Natural killer cell (primary cell): ENCODE data around the gene PIK3R4. TPM values are rescaled to one million over a fixed set of nuclear protein-coding genes. Genes with fewer than 3 reads are reported as not detected.

Experiments
- ATAC-seq, 3 donors: fragments of 150-1000 bp in 2 of 3; fragments of 200-7000 bp in 1 of 3; cut with Tn5 transposase; 1 replicate in 1 of 3; 2 replicates in 2 of 3; pipeline ENCODE4 v1.10.0; 2021; ENCODE audit warnings: mild to moderate bottlenecking in 2 of 3, moderate library complexity in 2 of 3
- DNase-seq, 2 donors: peaks; one replicate each; pipeline versions ENCODE4 v3.0.0 to v3.0.0-alpha.2; 2013 to 2021; ENCODE audit warnings: mixed read lengths in 1 of 2
- H3K27ac ChIP-seq: one replicate; pipeline ENCODE4 v1.5.1; 2013; ENCODE audit warnings: mild to moderate bottlenecking, low read length
- H3K27me3 ChIP-seq: one replicate; pipeline ENCODE4 v1.6.1; 2013; ENCODE audit warnings: low read length; ENCODE audit not compliant: control insufficient read depth, insufficient read depth
- H3K36me3 ChIP-seq: one replicate; pipeline ENCODE4 v1.6.1; 2013; ENCODE audit warnings: low read length; ENCODE audit not compliant: control insufficient read depth, insufficient read depth
- H3K4me1 ChIP-seq: one replicate; pipeline ENCODE4 v1.6.1; 2013; ENCODE audit warnings: low read length; ENCODE audit not compliant: control insufficient read depth, insufficient read depth
- H3K4me3 ChIP-seq: one replicate; pipeline ENCODE4 v1.5.1; 2013; ENCODE audit warnings: low read length
- H3K9me3 ChIP-seq: one replicate; pipeline ENCODE4 v1.6.1; 2013; ENCODE audit warnings: low read length; ENCODE audit not compliant: control insufficient read depth, insufficient read depth
- H3K27ac Mint-ChIP-seq, 2 donors: one replicate each; pipeline ENCODE4 v1.8.0; 2022; ENCODE audit warnings: mild to moderate bottlenecking in 2 of 2, mixed read lengths in 2 of 2, moderate library complexity in 1 of 2
- H3K27me3 Mint-ChIP-seq, 2 donors: one replicate each; pipeline ENCODE4 v1.8.0; 2022; ENCODE audit warnings: low read depth in 2 of 2, mixed read lengths in 2 of 2
- H3K36me3 Mint-ChIP-seq: one replicate; pipeline ENCODE4 v1.8.0; 2022; ENCODE audit warnings: mixed read lengths
- H3K4me1 Mint-ChIP-seq, 2 donors: one replicate each; pipeline ENCODE4 v1.8.0; 2022; ENCODE audit warnings: mixed read lengths in 2 of 2
- H3K4me3 Mint-ChIP-seq: one replicate; pipeline ENCODE4 v1.8.0; 2022; ENCODE audit warnings: mild to moderate bottlenecking, moderate library complexity, mixed read lengths
- H3K9me3 Mint-ChIP-seq, 2 donors: one replicate each; pipeline ENCODE4 v1.8.0; 2022; ENCODE audit warnings: mixed read lengths in 2 of 2
- WGBS: methylation state at CpG from one replicate; pipeline ENCODE4 v1.1.7; 2013; ENCODE audit warnings: missing lambda C conversion rate; ENCODE audit not compliant: insufficient coverage; 5-methylcytosine and 5-hydroxymethylcytosine counted together
- intact Hi-C: fragments of 100-400 bp; cut with micrococcal nuclease; formaldehyde crosslinking; loops from one replicate; pipeline ENCODE4 v1.14.2; 2022
- total RNA-seq, 4 donors: library from RNA; stranded (reverse); fragments of 120-200 nt in 1 of 4; gene quantifications; one replicate each; pipeline versions ENCODE4 v1.2.3 to v1.2.4, GENCODE V29; 2013 to 2022
- TF ChIP-seq, protein P1 (sequence below): fragments of 200-600 bp; IDR thresholded peaks from one replicate; pipeline ENCODE4 v1.8.0; 2022; ENCODE audit warnings: antibody characterized with exemption

Gene PIK3R4
- total RNA-seq, 3 donors from 2014 or later (not counting 1 experiment from before 2014, with no cell fraction given) = 14.3 to 20.8 (median 17.0) TPM

DNA sequence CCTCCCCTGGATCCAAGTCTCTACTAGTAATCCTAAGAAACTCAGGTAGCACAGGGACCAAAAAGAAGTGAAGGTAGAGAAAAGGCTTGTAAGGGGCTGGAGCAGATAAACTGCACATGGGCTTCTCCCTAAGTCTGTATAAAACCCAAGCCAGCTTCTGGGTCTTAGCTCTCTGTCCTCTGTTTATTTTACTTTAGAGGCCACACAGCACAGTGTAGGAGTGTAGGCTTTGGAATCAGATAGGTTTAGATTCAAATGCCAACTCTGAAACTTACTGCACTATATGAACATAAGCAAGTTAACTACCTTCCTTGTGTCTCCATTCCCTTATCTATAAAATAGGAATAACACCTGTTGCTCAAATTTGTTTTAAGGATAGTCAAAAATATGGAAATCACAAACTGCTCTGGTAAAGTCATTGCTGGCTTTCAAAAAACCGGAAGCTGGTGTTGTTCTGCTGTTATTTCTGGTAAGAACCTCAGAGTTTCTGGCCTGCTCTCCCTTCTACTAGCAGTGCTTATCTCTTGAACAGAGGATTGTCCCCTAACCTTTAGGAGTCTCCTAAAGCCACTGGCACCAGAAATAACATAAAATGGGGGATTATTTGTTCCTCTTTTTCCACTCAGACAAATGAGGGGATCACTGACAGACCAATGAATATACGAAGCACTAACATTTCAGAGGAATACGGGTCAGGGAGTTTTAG, 33.8 kb downstream of the PIK3R4 start:
- 86% methylated on average over 3 of the region's 3 CpGs for WGBS
- Histone ChIP-seq H3K9me3 (no peaks in the 10 kb centered on the region), H3K4me1 (no peaks in the 10 kb centered on the region), H3K27me3 (no peaks in the 10 kb centered on the region), H3K27ac (no peak overlapping the region), H3K4me3 (no peak overlapping the region), H3K36me3 (peaks cover 25% of the 10 kb centered on the region)
- DNase-seq = no peak
- H3K4me1 Mint-ChIP-seq = peaks cover 0 to 4% of the 10 kb centered on the region in 2 donors
- TF ChIP-seq, protein P1, sequence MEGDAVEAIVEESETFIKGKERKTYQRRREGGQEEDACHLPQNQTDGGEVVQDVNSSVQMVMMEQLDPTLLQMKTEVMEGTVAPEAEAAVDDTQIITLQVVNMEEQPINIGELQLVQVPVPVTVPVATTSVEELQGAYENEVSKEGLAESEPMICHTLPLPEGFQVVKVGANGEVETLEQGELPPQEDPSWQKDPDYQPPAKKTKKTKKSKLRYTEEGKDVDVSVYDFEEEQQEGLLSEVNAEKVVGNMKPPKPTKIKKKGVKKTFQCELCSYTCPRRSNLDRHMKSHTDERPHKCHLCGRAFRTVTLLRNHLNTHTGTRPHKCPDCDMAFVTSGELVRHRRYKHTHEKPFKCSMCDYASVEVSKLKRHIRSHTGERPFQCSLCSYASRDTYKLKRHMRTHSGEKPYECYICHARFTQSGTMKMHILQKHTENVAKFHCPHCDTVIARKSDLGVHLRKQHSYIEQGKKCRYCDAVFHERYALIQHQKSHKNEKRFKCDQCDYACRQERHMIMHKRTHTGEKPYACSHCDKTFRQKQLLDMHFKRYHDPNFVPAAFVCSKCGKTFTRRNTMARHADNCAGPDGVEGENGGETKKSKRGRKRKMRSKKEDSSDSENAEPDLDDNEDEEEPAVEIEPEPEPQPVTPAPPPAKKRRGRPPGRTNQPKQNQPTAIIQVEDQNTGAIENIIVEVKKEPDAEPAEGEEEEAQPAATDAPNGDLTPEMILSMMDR = no peak
- no peak overlapping the region for H3K4me3 Mint-ChIP-seq
- H3K36me3 Mint-ChIP-seq = peaks cover 35% of the 10 kb centered on the region
- no peaks in the 10 kb centered on the region for H3K27me3 Mint-ChIP-seq
- intact Hi-C loops = no loop called here
- H3K9me3 Mint-ChIP-seq = no peaks in the 10 kb centered on the region
- no peak overlapping the region for H3K27ac Mint-ChIP-seq
- no peak for ATAC-seq

DNA sequence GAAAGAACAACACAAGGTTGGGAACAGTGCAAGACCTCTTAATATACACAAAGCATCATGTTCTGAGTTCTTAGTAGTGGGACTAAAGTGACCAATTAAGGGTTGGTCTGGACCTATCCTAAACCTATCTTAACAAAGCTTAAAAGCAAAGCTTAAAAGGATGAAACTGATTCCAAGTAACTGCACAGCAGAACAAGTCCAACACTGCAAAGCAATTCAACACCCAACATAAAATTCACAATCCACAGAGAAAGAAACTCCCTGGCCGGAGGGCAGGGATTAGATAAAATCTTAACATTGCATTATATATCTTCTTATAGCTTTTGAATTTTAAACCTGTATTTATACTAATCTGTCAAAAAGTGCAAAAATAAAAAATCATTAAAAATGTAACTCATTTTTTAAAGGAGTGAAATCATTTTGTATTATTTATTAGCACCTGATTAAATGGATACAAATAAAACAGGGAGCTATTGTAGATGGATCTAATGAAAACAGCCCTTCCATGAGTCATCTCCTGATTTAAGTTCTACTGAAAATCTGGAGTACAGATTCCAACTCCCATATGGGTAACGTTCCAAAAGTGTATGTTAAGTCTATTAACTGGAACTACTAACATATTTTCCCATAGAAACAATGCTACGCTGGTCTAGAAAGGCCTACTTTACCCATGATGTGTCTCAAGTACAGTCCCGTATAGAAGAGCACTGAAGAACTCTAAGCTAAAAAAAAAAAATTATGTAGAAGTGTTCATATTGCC, 34.9 kb downstream of the PIK3R4 start:
- Histone ChIP-seq H3K4me1 (no peaks in the 10 kb centered on the region), H3K36me3 (peaks cover 28% of the 10 kb centered on the region), H3K9me3 (no peaks in the 10 kb centered on the region), H3K4me3 (no peak overlapping the region), H3K27ac (no peak overlapping the region), H3K27me3 (no peaks in the 10 kb centered on the region)
- Mint-ChIP-seq H3K4me1 (peaks cover 0 to 4% of the 10 kb centered on the region in 2 donors), H3K27me3 (no peaks in the 10 kb centered on the region), H3K9me3 (no peaks in the 10 kb centered on the region), H3K27ac (no peak overlapping the region), H3K36me3 (peaks cover 27% of the 10 kb centered on the region), H3K4me3 (no peak overlapping the region)
- WGBS = 100% methylated on average over 3 of the region's 4 CpGs
- ATAC-seq (no peak), DNase-seq (no peak)
- TF ChIP-seq, protein P1 = no peak
- intact Hi-C loops = no loop called here

DNA sequence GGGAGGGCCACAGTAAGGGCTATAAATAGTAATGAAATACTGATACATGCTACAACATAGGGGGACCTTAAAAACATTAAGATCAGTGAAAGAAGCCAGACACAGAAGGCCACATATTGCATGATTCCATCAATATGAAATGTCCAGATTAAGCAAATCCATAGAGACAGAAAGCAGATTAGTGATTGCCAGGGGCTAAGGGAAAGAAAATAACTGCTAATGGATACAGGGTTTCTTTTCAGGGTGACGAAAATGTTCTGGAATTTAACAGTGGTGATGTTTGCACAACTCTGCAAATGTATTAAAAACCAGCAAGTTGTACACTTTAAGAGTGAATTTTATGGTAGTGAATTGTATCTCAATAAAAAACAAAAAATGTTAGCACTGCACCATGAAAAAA, 37.0 kb downstream of the PIK3R4 start:
- Mint-ChIP-seq H3K9me3 (no peaks in the 10 kb centered on the region), H3K27me3 (no peaks in the 10 kb centered on the region), H3K4me1 (peaks cover 0 to 4% of the 10 kb centered on the region in 2 donors), H3K4me3 (no peak overlapping the region), H3K36me3 (peaks cover 13% of the 10 kb centered on the region), H3K27ac (no peak overlapping the region)
- Histone ChIP-seq H3K9me3 (no peaks in the 10 kb centered on the region), H3K27ac (no peak overlapping the region), H3K36me3 (peaks cover 29% of the 10 kb centered on the region), H3K4me1 (no peaks in the 10 kb centered on the region), H3K27me3 (no peaks in the 10 kb centered on the region), H3K4me3 (no peak overlapping the region)
- intact Hi-C loops = no loop called here
- TF ChIP-seq, protein P1 = no peak
- DNase-seq = no peak
- 100% methylated on average over 1 of the region's 1 CpG for WGBS
- ATAC-seq = no peak
